Measurements from ENCODE around the gene ZMYND19.

ZMYND19 gene

GRCh38 chr9:137614631-137615386 is 24.5 kb upstream of the ZMYND19 start:
- no peak overlapping the region for H3K4me3 ChIP-seq (ENCODE audit: low read length)
- H3F3A ChIP-seq (ENCODE audit: control insufficient read depth, insufficient read depth), result 0 out of 2 replicates have a peak, but pooled peaks cover 2% of the 10 kb centered on the region
- peaks cover 48% of the 10 kb centered on the region for H3K79me2 ChIP-seq (ENCODE audit: control insufficient read depth, low read length)
- H3K9me2 ChIP-seq (replicated peaks; ENCODE audit: control insufficient read depth, low read length), result no peaks in the 10 kb centered on the region
- peaks cover 56% of the 10 kb centered on the region for H3K36me3 ChIP-seq (ENCODE audit: control insufficient read depth, low read length)
- H3K4me1 ChIP-seq (ENCODE audit: control insufficient read depth, low read length), result peaks cover 23% of the 10 kb centered on the region
- no peaks in the 10 kb centered on the region for H3K27me3 ChIP-seq (ENCODE audit: control insufficient read depth, low read length)
- no peaks in the 10 kb centered on the region for H3K9me3 ChIP-seq (ENCODE audit: control insufficient read depth, insufficient read depth, low read length)
- no peak overlapping the region for H3K27ac ChIP-seq (ENCODE audit: low read depth, low read length)
- no peak for TF ChIP-seq CTCF (IDR thresholded peaks at IDR 0.05; ENCODE audit: low read depth, low read length, poor library complexity, severe bottlenecking)
- H4K20me1 ChIP-seq (ENCODE audit: control insufficient read depth, insufficient read depth, low read depth, low read length), result no peaks in the 10 kb centered on the region; the same call in none of the 2 replicates
- no peak overlapping the region for H3K4me2 ChIP-seq (ENCODE audit: low read length)

- peaks cover 22% of the 10 kb centered on the region for H3K4me1 ChIP-seq (ENCODE audit: control insufficient read depth, low read length)
- H3K27ac ChIP-seq (ENCODE audit: low read depth, low read length), result no peak overlapping the region
- H3K4me3 ChIP-seq (ENCODE audit: low read length), result no peak overlapping the region
Observed at GRCh38 chr9:137613738-137614523, 23.6 kb upstream of the ZMYND19 start.

GRCh38 chr9:137613259-137613658 is 22.9 kb upstream of the ZMYND19 start:
- Histone ChIP-seq H3K4me2 (ENCODE audit: low read length) (no peak overlapping the region), H3K79me2 (ENCODE audit: control insufficient read depth, low read length) (peaks cover 42% of the 10 kb centered on the region), H3K4me1 (ENCODE audit: control insufficient read depth, low read length) (peaks cover 22% of the 10 kb centered on the region), H3K36me3 (ENCODE audit: control insufficient read depth, low read length) (peaks cover 47% of the 10 kb centered on the region), H3F3A (ENCODE audit: control insufficient read depth, insufficient read depth) (0 out of 2 replicates have a peak, but pooled peaks cover 2% of the 10 kb centered on the region), H3K4me3 (ENCODE audit: low read length) (no peak overlapping the region), H3K27ac (ENCODE audit: low read depth, low read length) (no peak overlapping the region), H3K27me3 (ENCODE audit: control insufficient read depth, low read length) (no peaks in the 10 kb centered on the region), H3K9me2 (replicated peaks; ENCODE audit: control insufficient read depth, low read length) (no peaks in the 10 kb centered on the region), H3K9me3 (ENCODE audit: control insufficient read depth, insufficient read depth, low read length) (no peaks in the 10 kb centered on the region), H4K20me1 (ENCODE audit: control insufficient read depth, insufficient read depth, low read depth, low read length) (no peaks in the 10 kb centered on the region; the same call in none of the 2 replicates)
- TF ChIP-seq EZH2phosphoT487 (IDR thresholded peaks at IDR 0.05; ENCODE audit: borderline replicate concordance, low read length) (no peak), CTCF (IDR thresholded peaks at IDR 0.05; ENCODE audit: low read depth, low read length, poor library complexity, severe bottlenecking) (no peak)

More at GRCh38 chr9:137613738-137614523, 23.6 kb upstream of the ZMYND19 start:
- peaks cover 50% of the 10 kb centered on the region for H3K36me3 ChIP-seq (ENCODE audit: control insufficient read depth, low read length)
- H3K4me2 ChIP-seq (ENCODE audit: low read length), result no peak overlapping the region
- H3K27me3 ChIP-seq (ENCODE audit: control insufficient read depth, low read length), result no peaks in the 10 kb centered on the region
- no peaks in the 10 kb centered on the region for H3K9me2 ChIP-seq (replicated peaks; ENCODE audit: control insufficient read depth, low read length)
- H3K79me2 ChIP-seq (ENCODE audit: control insufficient read depth, low read length), result peaks cover 41% of the 10 kb centered on the region
- H4K20me1 ChIP-seq (ENCODE audit: control insufficient read depth, insufficient read depth, low read depth, low read length), result no peaks in the 10 kb centered on the region; the same call in none of the 2 replicates
- TF ChIP-seq CTCF (IDR thresholded peaks at IDR 0.05; ENCODE audit: low read depth, low read length, poor library complexity, severe bottlenecking) (no peak), EZH2phosphoT487 (IDR thresholded peaks at IDR 0.05; ENCODE audit: borderline replicate concordance, low read length) (no peak)
- H3K9me3 ChIP-seq (ENCODE audit: control insufficient read depth, insufficient read depth, low read length), result no peaks in the 10 kb centered on the region
- 0 out of 2 replicates have a peak, but pooled peaks cover 2% of the 10 kb centered on the region for H3F3A ChIP-seq (ENCODE audit: control insufficient read depth, insufficient read depth)
